Smooth muscle cell (in vitro differentiated cells): Measurements from ENCODE around the gene PAPPA. TPM values are rescaled to one million over a fixed set of nuclear protein-coding genes. Genes with fewer than 3 reads are reported as not detected.

Source experiments
- DNase-seq: peaks from one replicate; lab custom pipeline; 2025; ENCODE audit not compliant: unreplicated experiment; lab: John Stamatoyannopoulos, UW
- H2AFZ ChIP-seq: fragments of 200-600 bp; sonication (generic); 2 replicates; pipeline ENCODE4 v1.6.0; 2016; ENCODE audit warnings: antibody characterized with exemption, low read depth, mild to moderate bottlenecking
- H3F3A ChIP-seq: fragments of 200-600 bp; sonication (generic); 2 replicates; pipeline ENCODE4 v1.6.0; 2017; ENCODE audit warnings: antibody characterized with exemption, low read depth
- H3K27ac ChIP-seq: fragments of 200-600 bp; sonication (generic); 2 replicates; pipeline ENCODE4 v1.5.1; 2016; ENCODE audit warnings: low read depth, mild to moderate bottlenecking
- H3K27me3 ChIP-seq: fragments of 200-600 bp; sonication (generic); 2 replicates; pipeline ENCODE4 v1.6.1; 2016; ENCODE audit warnings: low read depth, mild to moderate bottlenecking
- H3K36me3 ChIP-seq: fragments of 200-600 bp; sonication (generic); 2 replicates; pipeline ENCODE4 v1.5.1; 2016; ENCODE audit warnings: low read depth
- H3K4me1 ChIP-seq: fragments of 200-600 bp; sonication (generic); 2 replicates; pipeline ENCODE4 v1.5.1; 2016; ENCODE audit warnings: low read depth
- H3K4me2 ChIP-seq: fragments of 200-600 bp; sonication (generic); 2 replicates; pipeline ENCODE4 v1.6.0; 2016; ENCODE audit warnings: mild to moderate bottlenecking
- H3K4me3 ChIP-seq: fragments of 200-600 bp; sonication (generic); 2 replicates; pipeline ENCODE4 v1.5.1; 2016; ENCODE audit warnings: mild to moderate bottlenecking
- H3K79me2 ChIP-seq: fragments of 200-600 bp; sonication (generic); 2 replicates; pipeline ENCODE4 v1.6.0; 2016; ENCODE audit warnings: low read depth, mild to moderate bottlenecking
- H3K9ac ChIP-seq: fragments of 200-600 bp; sonication (generic); 2 replicates; pipeline ENCODE4 v1.6.0; 2016; ENCODE audit warnings: low read depth
- H3K9me3 ChIP-seq: fragments of 200-600 bp; sonication (generic); replicated peaks from 2 replicates; pipeline ENCODE4 v1.5.1; 2016; ENCODE audit warnings: low read depth
- H4K20me1 ChIP-seq: fragments of 200-600 bp; sonication (generic); 2 replicates; pipeline ENCODE4 v1.6.0; 2016; ENCODE audit warnings: low read depth
- WGBS: methylation state at CpG from one replicate; pipeline ENCODE4 v1.1.7; 2016; ENCODE audit warnings: low lambda C conversion rate; 5-methylcytosine and 5-hydroxymethylcytosine counted together
- polyA plus RNA-seq: library from polyadenylated mRNA; unstranded; fragments of >200 nt; fragmentation: Nextera tagmentation; extraction: Ambion mirVana; gene quantifications from 2 replicates; pipeline ENCODE4 v1.2.1, GENCODE V29; 2016
- total RNA-seq: library from RNA; depleted of rRNA; stranded (reverse); fragments of >200 nt; gene quantifications from 2 replicates; pipeline ENCODE4 v1.2.3, GENCODE V29; 2014
- TF ChIP-seq, protein P1 (sequence below): fragments of 200-600 bp; sonication (generic); IDR thresholded peaks from 2 replicates; pipeline ENCODE4 v1.5.1; 2017; ENCODE audit warnings: borderline replicate concordance, mild to moderate bottlenecking, antibody characterized with exemption; ENCODE audit not compliant: insufficient read depth, poor library complexity, severe bottlenecking

The PAPPA gene
- total and polyA plus RNA-seq, 2 experiments from 2014 or later, result 27.7 to 114 TPM

- H2AFZ ChIP-seq, result no peak overlapping the region
- no peaks in the 10 kb centered on the region for H3K79me2 ChIP-seq
- no peaks in the 10 kb centered on the region for H3K27me3 ChIP-seq
- H3K4me2 ChIP-seq, result no peak overlapping the region
- no peak for DNase-seq
- peaks cover 59% of the 10 kb centered on the region for H4K20me1 ChIP-seq
- TF ChIP-seq, protein P1, sequence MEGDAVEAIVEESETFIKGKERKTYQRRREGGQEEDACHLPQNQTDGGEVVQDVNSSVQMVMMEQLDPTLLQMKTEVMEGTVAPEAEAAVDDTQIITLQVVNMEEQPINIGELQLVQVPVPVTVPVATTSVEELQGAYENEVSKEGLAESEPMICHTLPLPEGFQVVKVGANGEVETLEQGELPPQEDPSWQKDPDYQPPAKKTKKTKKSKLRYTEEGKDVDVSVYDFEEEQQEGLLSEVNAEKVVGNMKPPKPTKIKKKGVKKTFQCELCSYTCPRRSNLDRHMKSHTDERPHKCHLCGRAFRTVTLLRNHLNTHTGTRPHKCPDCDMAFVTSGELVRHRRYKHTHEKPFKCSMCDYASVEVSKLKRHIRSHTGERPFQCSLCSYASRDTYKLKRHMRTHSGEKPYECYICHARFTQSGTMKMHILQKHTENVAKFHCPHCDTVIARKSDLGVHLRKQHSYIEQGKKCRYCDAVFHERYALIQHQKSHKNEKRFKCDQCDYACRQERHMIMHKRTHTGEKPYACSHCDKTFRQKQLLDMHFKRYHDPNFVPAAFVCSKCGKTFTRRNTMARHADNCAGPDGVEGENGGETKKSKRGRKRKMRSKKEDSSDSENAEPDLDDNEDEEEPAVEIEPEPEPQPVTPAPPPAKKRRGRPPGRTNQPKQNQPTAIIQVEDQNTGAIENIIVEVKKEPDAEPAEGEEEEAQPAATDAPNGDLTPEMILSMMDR, result no peak
- no peak overlapping the region for H3K27ac ChIP-seq
- no peaks in the 10 kb centered on the region for H3K9me3 ChIP-seq
- H3K9ac ChIP-seq, result no peak overlapping the region
- WGBS, result 91% methylated on average over 5 of the region's 5 CpGs
- no peak overlapping the region for H3K4me3 ChIP-seq
- H3F3A ChIP-seq, result no peaks in the 10 kb centered on the region
- H3K36me3 ChIP-seq, result peaks cover 18% of the 10 kb centered on the region
- H3K4me1 ChIP-seq, result no peaks in the 10 kb centered on the region
These were observed 97.8 kb downstream of the PAPPA start for GRCh38 chr9:116251366-116251765.

DNA sequence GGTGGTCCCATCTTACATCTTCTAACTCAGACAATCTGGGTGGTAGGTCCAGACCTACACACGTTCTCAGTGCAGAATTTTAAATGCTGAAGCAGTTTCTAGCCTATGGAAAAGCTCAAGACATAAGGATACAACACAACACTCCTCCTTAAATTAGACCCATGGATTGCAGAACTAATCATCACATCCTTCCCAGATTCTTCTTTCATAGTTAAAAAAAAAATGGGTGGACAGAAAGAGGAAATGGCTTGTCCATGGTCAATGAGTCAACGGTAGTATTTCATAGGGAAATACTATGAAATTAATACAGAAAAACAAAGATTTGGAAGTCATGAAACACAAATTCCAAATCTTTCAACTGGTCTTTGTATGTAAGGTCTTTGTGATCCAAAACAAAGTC, 106.9 kb downstream of the PAPPA start:
- H3K4me2 ChIP-seq, result no peak overlapping the region
- peaks cover 5% of the 10 kb centered on the region for H3K79me2 ChIP-seq
- H3K27ac ChIP-seq, result no peak overlapping the region
- DNase-seq, result no peak
- no peak overlapping the region for H2AFZ ChIP-seq
- no peaks in the 10 kb centered on the region for H3K9me3 ChIP-seq
- H4K20me1 ChIP-seq, result peaks cover 3% of the 10 kb centered on the region
- H3K36me3 ChIP-seq, result peaks cover under 1% of the 10 kb centered on the region
- no peaks in the 10 kb centered on the region for H3F3A ChIP-seq
- WGBS, result 98% methylated on average over 2 of the region's 2 CpGs
- H3K4me3 ChIP-seq, result no peak overlapping the region
- TF ChIP-seq, protein P1, result no peak
- H3K27me3 ChIP-seq, result no peaks in the 10 kb centered on the region
- no peaks in the 10 kb centered on the region for H3K4me1 ChIP-seq
- no peak overlapping the region for H3K9ac ChIP-seq

- Histone ChIP-seq H3F3A (no peaks in the 10 kb centered on the region), H3K79me2 (no peaks in the 10 kb centered on the region), H3K27me3 (no peaks in the 10 kb centered on the region), H3K4me3 (no peak overlapping the region), H4K20me1 (peaks cover 3% of the 10 kb centered on the region), H3K9ac (no peak overlapping the region), H2AFZ (no peak overlapping the region), H3K36me3 (peaks cover 6% of the 10 kb centered on the region), H3K27ac (no peak overlapping the region), H3K9me3 (no peaks in the 10 kb centered on the region), H3K4me2 (no peak overlapping the region), H3K4me1 (no peaks in the 10 kb centered on the region)
- WGBS, result 82% methylated on average over 5 of the region's 5 CpGs
- TF ChIP-seq, protein P1, result no peak
- DNase-seq, result no peak
These were observed 108.9 kb downstream of the PAPPA start for GRCh38 chr9:116262448-116262847.

GRCh38 chr9:116264361-116264760, 110.8 kb downstream of the PAPPA start:
- Histone ChIP-seq H3K9ac (no peak overlapping the region), H2AFZ (no peak overlapping the region), H3K4me3 (no peak overlapping the region), H3K9me3 (no peaks in the 10 kb centered on the region), H3K79me2 (no peaks in the 10 kb centered on the region), H3F3A (no peaks in the 10 kb centered on the region), H4K20me1 (peaks cover 3% of the 10 kb centered on the region), H3K36me3 (peaks cover 6% of the 10 kb centered on the region), H3K27me3 (no peaks in the 10 kb centered on the region), H3K4me2 (no peak overlapping the region), H3K4me1 (no peaks in the 10 kb centered on the region), H3K27ac (no peak overlapping the region)
- 87% methylated on average over 1 of the region's 1 CpG for WGBS
- DNase-seq, result no peak
- TF ChIP-seq, protein P1, result no peak
